CD4-positive, alpha-beta T cell treated with Interferon alpha-2 for 1 hour (primary cell): Measurements from ENCODE around the gene GPC1.

Source experiments
- DNase-seq, 2 donors: peaks; one replicate each; pipeline ENCODE4 v3.0.0-alpha.2; 2020 to 2022

The GPC1 gene

DNA sequence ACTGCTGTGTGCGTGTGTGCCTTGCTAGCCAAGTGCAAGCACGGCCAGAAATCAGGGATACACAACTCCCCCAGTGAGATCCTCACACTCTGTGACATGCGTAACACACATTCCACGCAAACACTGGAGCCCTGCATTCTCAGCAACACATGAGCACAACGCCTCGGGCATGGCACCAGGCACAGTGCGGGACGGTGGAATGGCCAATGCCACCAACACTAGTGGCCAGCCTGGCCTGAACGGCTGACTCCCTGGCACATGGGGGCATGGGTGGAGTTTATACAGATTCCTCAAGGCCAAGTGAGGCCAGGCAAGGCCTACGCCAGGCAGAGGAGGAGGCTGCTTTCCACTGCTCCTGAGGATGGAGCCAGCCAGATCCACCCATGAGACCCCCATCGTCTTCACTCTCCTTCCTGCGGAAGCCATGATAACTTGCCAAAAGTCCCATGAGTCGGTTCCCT, 66.1 kb downstream of the GPC1 start:
- DNase-seq: no peak

DNA sequence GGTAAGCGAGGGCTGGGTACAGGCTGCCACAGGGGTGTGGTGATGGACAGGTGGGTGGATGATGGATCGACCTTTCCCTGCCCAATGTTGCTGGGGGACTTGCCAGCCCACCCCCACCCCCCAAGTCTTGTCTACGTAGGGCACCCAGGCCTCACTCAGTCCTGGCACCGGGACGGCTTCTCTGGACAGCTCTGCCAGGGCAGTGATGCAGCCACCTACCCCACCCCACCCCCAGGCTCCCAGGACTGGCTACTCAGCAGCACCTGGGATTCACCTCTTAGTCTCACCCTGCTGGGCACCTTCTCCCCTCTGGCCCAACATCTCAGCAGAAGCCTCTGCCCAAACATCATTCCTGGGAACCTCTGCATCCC, 66.6 kb downstream of the GPC1 start:
- DNase-seq: no peak

DNA sequence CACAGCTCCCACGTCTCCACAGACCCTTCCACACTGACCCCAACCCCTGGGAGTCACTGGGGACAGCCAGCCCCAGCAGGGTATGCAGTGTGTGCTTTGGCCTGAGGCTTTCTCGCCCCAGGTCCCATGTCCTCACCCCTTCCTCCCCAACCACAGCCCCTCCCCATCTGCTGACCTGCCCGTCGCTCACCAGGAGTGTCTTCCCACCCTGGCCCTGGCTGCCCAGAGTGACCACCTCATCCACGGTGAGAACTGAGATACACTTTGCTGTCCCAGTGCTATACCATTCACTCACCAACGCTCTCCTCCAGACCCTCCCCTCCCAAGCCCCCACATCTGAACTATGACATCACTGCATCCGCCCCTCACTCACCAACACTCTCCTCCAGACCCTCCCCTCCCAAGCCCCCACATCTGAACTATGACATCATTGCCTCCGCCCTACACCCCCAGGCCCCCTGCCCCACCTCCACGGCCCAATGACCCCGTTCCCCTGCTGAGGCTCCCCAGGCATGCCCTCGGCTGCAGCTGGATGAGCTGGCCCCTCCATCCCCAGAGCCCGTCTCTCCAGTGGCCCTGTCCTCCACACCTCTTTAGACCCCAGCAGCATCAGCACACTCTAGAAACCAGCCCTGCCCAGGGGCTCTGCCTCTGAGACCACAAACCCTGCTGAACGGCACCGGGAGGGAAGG, 67.1 kb downstream of the GPC1 start:
- no peak for DNase-seq

DNA sequence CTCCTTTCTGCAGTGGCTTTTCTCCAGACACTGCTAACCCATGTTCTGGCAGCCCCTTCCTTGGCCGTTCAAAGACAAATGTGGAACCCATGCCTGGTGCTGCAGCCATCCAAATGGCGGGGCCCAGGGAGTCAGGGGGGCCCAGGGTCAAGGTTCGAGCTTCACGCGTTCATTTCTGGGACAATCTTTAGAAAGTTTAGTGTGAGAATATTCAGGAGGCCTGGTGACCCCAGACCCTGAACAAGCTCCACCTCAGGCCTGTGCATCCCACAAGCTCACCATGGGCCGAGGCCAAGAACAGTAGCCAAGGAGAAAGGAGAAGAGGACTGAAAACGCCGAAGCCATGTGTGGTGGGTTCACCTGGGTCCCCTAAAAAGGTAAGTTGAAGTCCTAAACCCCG, 67.9 kb downstream of the GPC1 start:
- DNase-seq: no peak

- DNase-seq: no peak
Observed at GRCh38 chr2:240503848-240504247, 68.4 kb downstream of the GPC1 start.

GRCh38 chr2:240505910-240506309, 70.4 kb downstream of the GPC1 start:
- DNase-seq: no peak

- no peak for DNase-seq
Observed at GRCh38 chr2:240506406-240507059, 71.1 kb downstream of the GPC1 start.

- no peak for DNase-seq
Observed at GRCh38 chr2:240507060-240507777, 71.8 kb downstream of the GPC1 start.

DNA sequence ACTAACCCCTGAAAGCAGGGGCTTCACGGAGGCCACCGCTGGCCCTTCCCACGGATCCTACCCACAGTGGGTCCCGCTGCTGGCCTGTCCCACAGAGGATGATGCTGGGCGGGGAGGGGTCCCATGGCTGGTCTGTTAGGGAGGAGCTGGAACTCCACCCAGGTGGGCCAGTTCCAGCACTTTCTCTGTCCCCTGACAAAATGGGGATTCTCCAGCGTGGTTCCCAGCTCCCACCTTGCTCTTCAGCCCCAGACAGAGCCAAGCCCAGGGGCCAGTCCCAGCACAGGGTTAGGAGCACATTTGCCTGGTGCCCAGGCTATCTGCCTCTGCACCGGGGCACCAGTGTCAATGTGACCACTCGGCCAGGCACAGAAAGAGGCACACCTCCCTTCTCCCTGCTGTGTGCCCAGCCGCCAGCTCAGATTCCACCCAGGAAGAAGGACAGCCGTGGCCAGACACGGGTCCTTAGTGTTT, 72.4 kb downstream of the GPC1 start:
- DNase-seq: no peak

DNA sequence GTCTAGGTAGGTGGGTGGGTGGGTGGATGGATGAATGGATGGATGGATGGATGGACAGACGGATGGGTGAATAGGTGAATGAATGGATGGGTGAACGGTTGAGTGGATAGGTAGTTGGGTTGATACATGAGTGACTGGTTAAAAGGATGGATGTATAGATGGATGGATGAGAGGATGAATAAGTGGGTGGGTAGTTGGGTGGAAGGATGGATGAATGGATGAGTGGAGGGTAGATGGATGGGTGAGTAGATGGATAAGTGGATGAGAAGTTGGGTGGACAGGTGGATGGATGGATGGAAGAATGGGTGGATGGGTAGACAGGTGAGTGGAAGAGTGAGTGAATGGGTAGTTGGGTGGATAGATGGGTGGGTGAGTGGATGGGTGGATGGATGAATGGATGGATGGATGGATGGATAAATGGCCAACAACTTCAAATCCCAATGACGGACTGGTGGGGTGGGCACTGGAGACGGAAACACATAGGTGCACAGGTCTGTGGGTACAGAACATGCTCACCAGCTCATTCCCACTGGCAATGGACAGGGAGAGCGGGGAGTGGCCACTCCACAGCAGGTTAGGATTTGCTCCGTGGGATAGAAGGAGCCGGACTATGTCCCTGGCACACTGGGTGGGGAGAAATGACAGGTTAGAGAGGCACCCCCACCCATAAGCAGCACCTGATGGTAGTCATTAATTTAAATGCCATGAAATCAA, 73.5 kb downstream of the GPC1 start:
- DNase-seq: no peak

DNA sequence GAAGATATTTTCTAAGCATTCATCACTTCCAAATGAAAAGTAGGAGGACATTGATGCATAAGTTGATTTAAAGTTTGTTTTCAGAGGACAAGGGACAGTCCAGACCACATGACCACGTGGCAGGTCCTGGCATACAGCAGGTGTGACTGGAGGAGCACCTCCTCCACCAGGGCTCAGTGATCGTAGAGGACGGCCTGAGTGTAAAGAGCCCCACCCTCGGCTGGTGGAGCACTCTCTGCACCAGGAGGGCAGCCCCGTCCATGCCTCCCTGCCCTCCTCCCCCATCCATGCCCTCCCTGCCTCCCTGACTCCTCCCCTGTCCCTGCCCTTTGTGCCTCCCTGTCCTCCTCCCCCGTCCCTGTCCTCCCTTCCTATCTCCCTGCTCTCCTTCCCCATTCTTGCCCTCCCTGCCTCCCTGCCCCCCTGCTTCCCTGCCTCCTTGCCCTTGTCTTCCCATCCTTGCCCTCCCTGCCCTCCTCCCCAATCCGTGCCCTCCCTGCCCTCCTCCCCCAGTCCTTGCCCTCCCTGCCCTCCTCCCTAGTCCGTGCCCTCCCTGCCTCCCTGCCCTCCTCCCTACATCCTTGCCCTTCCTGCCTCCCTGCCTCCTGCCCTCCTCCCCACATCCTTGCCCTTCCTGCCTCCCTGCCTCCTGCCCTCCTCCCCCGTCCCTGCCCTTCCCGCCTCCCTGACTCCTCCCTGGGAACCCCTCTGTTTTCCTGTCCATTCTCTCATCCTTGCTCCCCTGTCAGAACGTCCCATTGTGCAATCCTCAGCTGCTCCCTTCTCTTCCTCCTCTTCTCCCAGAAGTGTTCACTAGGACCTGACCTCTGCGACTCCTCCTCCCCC, 74.4 kb downstream of the GPC1 start:
- no peak for DNase-seq

GRCh38 chr2:240510513-240511210, 75.2 kb downstream of the GPC1 start:
- no peak for DNase-seq

GRCh38 chr2:240511351-240512108, 76.1 kb downstream of the GPC1 start:
- no peak for DNase-seq

- no peak for DNase-seq
Observed at GRCh38 chr2:240512109-240512485, 76.6 kb downstream of the GPC1 start.

- DNase-seq: no peak
Observed at GRCh38 chr2:240512666-240513535, 77.4 kb downstream of the GPC1 start.

DNA sequence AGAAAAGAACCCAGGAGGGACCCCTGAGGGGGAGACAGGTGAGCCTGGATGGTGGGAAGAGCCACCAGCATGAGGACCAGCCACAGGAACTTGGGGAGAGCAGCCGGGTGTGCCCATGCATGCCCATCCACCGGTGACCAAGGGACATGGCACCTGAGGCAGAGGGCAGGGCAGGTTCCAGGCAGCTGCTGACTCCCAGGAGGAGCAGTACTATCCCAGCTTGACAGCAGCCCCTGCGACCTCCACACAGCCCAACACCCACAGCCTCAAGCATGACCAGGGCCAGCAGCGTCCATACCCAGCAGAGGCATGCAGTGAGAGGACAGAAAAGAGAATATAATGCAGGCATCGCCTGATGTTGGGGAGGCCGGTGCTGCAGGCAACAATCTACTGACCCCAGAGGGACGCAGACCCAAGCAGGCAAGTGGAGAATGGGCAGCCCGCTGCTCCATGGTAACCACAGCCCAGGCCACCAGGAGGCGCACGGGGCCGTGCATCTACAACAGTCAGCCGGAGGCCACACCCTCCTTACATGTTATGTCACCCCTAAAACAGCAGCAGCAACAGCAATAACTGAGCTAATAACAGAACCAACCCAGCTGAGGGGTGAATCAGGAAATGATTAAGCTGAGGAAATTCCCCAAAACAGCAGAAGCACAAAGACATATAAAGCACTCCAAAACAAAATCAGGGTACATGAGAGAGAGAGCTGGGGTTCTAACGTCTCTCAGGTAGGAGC, 78.3 kb downstream of the GPC1 start:
- DNase-seq: peak; percentile 85 to 86

- DNase-seq: no peak
Observed at GRCh38 chr2:240514631-240515030, 79.2 kb downstream of the GPC1 start.

DNA sequence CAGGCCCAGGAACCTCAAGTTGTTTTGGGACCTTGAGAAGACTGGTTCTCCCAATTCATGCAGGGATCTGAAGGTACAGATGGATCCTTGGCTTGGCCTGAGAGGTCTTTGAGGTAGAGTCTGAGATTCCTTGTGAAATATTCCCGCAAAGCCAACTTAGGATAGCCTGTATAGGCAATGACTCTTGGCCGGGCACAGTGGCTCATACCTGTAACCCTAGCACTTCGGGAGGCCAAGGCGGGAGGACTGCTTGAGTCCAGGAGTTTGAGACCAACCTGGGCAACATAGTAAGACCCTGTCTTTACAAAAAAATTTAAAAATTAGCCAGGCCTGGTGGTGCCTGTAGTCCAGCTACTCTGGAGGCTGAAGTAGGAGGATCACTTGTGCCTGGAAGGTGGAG, 81.9 kb downstream of the GPC1 start:
- no peak for DNase-seq
